ENCODE measurements around the gene PCOLCE2.

Gene PCOLCE2, protein sequence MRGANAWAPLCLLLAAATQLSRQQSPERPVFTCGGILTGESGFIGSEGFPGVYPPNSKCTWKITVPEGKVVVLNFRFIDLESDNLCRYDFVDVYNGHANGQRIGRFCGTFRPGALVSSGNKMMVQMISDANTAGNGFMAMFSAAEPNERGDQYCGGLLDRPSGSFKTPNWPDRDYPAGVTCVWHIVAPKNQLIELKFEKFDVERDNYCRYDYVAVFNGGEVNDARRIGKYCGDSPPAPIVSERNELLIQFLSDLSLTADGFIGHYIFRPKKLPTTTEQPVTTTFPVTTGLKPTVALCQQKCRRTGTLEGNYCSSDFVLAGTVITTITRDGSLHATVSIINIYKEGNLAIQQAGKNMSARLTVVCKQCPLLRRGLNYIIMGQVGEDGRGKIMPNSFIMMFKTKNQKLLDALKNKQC

GRCh38 chr3:142888481-142889211 is at the start of gene PCOLCE2:
PCOLCE2 (minus strand) TSS chr3:142889083; CDS start chr3:142888896, 187 bp downstream.
- peak; percentile 58 for DNase-seq (ENCODE audit: low spot score)

DNA sequence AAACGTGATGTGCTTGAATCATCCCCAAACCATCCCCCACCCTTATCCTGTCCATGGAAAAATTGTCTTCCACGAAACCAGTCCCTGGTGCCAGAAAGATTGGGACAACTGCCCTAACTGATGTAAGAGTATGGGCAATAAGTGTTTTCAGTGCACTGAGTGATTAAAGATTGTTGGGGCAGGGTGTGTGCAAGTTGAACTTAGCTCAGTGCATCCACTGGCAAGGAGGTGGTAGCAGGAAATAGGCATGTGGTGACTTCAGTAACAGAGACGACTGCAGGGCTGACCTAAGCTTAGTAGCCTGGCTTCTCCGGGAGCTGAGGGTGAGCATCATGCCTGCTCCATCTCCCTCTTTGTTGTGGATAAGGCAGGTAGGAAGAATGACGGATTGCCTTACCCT is 47.1 kb upstream of the PCOLCE2 start:
- DNase-seq (ENCODE audit: low spot score), result no peak

DNA sequence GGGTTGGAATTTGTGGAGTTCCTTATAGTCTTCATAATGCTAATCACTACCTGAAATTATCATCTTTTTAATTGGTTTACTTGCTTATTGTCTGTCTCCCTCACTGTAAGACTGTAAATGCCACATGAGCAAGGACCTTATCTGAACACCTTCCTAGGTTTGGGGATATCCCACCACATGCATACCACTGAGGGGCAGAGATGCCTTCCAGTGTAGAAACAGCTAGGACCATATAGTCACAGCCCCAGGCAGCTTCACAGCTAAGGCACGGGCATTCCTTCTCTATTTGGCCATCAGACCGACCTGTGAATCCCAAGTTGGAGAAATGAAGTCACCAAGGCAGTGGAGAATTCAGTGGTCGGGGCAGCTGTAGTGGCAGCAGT is 46.0 kb upstream of the PCOLCE2 start:
- no peak for DNase-seq (ENCODE audit: low spot score)

- DNase-seq (ENCODE audit: low spot score), result no peak
Measured at GRCh38 chr3:142934128-142934886, 45.4 kb upstream of the PCOLCE2 start.

DNA sequence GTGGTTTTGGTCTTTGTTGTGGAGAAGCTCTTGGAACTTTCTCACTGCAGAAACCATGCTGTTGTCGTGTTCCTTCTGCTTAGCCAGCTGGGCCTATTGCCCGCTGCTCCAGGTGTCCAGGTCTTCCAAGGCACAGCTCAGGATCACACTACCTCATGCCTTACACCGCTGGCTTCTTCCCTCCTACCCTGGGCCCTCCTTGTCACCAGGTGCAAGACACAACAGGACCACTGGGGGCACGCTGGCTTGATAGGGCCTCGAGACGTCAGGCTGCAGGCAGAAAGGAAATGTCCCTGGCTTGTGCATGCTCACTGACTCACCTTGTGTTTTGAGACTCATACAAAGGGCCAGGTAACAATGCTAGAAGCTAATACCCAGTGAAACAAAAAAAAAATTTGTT is 42.3 kb upstream of the PCOLCE2 start:
- DNase-seq (ENCODE audit: low spot score), result no peak

- no peak for DNase-seq (ENCODE audit: low spot score)
Measured at GRCh38 chr3:142930463-142930862, 41.6 kb upstream of the PCOLCE2 start.

DNA sequence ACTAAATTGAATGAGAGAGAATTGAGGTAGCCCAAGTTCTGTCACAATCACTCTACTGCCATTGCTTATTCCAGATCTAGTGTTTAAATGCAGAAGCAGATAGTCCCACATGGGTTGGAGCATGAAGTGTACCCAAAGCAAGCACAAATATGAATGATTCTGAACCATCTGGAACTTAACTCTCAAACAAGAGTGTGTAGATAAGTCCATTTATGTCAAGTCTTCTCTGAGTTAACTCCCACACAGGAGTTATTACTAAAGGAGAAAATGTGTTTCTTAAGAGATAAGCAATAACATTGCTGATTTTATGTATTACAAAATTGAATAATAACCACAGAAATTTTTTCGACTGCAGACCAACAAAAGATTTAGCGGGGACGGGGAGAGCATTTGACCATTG is 41.0 kb upstream of the PCOLCE2 start:
- DNase-seq (ENCODE audit: low spot score), result no peak

GRCh38 chr3:142929109-142929508 is 40.2 kb upstream of the PCOLCE2 start:
- DNase-seq (ENCODE audit: low spot score), result peak; percentile 75

DNA sequence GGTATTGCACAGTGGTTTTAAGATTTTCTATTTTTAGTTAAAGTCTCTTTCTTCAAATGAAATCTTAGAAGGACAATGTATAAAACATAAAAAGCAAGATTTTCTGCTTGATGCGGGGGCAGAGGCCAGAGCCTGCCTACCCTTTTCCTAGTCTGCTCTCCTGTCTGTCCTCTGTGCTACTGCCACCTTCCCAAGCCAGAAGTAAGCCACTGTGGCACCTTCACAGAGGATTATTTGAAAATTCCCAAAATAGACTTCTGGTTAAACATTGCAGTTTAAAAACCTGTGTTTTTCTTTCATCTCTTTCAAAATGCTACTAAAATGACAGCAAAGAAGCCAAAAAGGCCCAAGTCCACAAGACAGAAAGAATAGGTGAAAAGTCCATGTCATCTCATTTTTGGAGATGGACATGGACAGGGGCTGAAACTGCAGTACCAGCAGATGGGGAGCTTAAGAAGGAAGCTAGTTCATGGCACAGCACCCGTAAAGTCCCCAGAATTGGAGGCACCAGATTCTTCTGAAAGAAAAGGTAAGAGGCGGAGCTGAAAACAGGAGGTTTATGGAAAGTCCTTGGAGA is 37.6 kb upstream of the PCOLCE2 start:
- no peak for DNase-seq (ENCODE audit: low spot score)

DNA sequence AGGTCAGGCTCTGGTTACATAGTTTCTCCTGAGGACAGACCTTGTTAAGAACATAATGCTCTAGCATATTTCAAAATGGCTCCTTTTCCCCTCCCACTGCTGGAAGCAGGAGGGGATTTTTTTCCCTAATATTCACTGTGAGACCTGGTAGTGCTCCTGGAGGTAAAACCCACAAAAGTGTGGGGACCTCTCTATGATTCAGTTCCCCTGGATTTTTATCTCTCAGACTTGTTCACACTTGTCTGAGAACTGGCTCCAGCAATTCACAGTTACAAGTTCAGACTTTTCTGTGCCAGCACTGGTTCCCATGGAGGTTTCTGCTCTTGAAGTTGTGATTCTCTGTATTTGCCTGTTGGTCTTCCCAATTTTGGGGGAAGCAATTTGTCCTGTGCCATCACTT is 36.3 kb upstream of the PCOLCE2 start:
- no peak for DNase-seq (ENCODE audit: low spot score)

- DNase-seq (ENCODE audit: low spot score), result no peak
Measured at GRCh38 chr3:142923694-142924093, 34.8 kb upstream of the PCOLCE2 start.

GRCh38 chr3:142916605-142917004 is 27.7 kb upstream of the PCOLCE2 start:
- DNase-seq (ENCODE audit: low spot score), result no peak

GRCh38 chr3:142915636-142916035 is 26.8 kb upstream of the PCOLCE2 start:
- no peak for DNase-seq (ENCODE audit: low spot score)

GRCh38 chr3:142914286-142914811 is 25.5 kb upstream of the PCOLCE2 start:
- DNase-seq (ENCODE audit: low spot score), result no peak

GRCh38 chr3:142913432-142913831 is 24.5 kb upstream of the PCOLCE2 start:
- no peak for DNase-seq (ENCODE audit: low spot score)

- DNase-seq (ENCODE audit: low spot score), result no peak
Measured at GRCh38 chr3:142912402-142913172, 23.7 kb upstream of the PCOLCE2 start.

DNA sequence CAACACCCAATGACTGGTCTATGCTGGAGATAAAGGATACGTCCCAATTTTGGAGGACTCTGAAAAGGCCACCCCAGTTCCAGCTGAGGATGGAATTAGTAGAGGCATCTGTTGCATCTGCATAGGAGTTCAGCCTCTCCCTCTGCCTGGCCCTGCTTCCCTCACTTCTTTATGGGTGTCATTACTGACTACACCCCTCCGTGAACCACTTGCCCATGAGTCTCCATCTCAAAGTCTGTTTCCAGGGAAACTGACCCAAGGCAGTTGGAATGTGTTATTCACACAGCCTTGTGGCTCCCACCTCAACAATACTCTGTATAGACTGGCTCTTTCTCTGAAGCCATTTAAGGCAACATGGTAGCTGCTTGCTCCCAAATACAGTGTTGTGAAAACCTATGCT is 21.4 kb upstream of the PCOLCE2 start:
- no peak for DNase-seq (ENCODE audit: low spot score)

DNA sequence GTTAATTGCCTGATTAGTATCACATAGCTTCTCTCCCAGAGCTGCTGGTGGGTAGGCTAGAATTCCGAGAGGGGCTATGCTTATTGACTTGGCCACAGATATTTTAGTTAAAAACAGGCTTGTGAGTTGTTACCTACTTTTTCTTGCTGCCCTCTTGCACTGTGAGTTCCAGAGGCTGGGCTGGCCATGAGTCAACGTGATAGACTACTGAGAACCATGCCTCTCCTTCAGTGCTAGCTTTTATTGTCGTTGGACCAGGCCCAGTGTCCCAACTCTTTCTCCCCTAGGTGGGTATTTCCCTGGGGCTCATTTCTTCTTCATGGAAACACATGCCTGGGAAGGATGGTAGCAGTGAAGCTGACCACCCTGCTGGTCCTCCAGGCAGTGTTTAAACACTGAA is 20.4 kb upstream of the PCOLCE2 start:
- no peak for DNase-seq (ENCODE audit: low spot score)

DNA sequence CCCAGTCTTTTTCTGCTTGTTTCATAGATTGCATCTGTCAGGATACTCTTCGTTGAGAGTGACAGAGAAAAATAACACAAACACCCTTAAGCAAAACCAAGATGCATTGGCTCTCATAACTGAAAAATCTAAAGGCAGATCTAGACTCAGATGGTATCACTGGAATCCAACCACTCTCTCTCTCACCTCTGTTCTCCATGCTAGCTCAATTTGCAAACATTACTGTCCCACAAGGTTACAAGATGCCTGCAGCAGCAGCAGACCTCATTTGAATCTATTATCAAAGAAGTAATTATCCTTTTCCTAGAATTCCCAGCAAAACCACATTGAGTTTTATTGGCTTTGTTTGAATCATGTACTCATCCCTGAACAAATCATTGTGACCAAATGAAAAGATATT is 19.1 kb upstream of the PCOLCE2 start:
- no peak for DNase-seq (ENCODE audit: low spot score)

DNA sequence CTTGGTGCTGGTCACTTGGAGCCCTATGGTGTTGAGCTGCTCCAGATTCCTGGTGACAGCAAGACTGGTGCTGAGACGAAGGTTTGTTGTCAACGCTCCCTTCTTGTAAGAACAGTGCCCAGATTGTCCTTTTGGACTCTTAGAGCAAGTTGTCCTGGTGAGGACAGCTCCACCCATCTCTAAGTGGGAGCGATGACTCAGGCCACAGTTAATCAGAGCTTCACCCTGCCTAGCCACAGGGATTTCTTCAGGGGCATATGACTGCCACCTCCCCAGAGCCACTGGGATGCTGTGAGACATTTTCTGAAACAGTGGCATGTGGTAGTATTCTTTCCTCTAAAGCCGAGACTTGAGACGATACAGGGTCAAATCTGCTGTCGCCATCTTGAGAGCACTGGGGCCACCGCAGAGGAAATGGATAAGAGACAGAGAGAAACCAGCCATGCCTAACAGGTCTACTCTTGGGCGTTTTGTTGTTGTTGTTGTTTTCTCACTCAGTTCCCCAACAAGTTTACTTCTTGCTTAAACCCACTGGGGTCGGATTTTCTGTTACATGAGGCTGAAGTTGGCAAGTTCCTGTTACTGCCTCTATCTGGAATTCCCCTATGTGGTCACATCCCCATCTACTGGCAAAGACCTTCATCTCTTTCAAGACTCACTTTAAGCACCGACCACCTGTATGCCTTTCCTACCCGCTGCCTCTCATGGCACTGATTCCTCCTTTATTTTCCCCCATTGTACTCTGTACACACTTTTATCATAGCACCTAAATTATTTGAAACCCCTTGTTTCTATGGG is 16.0 kb upstream of the PCOLCE2 start:
- DNase-seq (ENCODE audit: low spot score), result peak; percentile 24

DNA sequence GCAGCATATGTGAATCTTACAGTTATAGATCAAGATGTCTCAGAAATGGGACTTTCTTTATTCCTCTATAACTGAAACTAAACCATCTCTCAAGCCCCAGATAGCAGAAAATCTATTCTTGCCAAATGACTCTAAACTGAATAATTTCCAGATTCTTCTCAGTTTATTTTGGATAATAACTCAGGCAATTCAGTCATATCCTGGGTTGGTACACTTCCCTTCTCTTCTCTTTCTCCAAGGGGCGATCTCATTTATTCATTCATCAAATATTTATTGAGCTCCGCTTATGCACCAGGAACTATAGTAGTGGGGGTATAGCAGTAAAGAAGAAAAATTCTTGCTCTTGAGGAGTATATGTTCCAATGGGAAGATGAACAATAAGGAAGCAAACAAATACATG is 13.5 kb upstream of the PCOLCE2 start:
- DNase-seq (ENCODE audit: low spot score), result no peak
